Activated CD4-positive, alpha-beta memory T cell treated with anti-CD3 and anti-CD28 coated beads for 36 hours (primary cell): Measurements from ENCODE around the gene GRB14. TPM values are rescaled to one million over a fixed set of nuclear protein-coding genes. Genes with fewer than 3 reads are reported as not detected.

Experiments used
- CTCF ChIA-PET: fragments of 350-600 bp; sonication (Branson Sonifier 250); formaldehyde crosslinking; loops from one replicate; lab custom pipeline; 2021; ENCODE audit warnings: antibody characterized with exemption, inconsistent platforms; lab: Charles Lee
- POLR2A ChIA-PET: fragments of 350-600 bp; sonication (Branson Sonifier 250); formaldehyde crosslinking; loops from one replicate; lab custom pipeline; 2021; ENCODE audit warnings: antibody characterized with exemption; lab: Charles Lee
- DNase-seq: peaks from one replicate; pipeline ENCODE4 v3.0.0-alpha.2; 2020
- H3K27ac Mint-ChIP-seq: one replicate; pipeline ENCODE4 v1.8.0; 2021; ENCODE audit warnings: mixed read lengths
- H3K27me3 Mint-ChIP-seq: one replicate; pipeline ENCODE4 v1.8.0; 2021; ENCODE audit warnings: mixed read lengths
- H3K36me3 Mint-ChIP-seq: one replicate; pipeline ENCODE4 v1.8.0; 2021; ENCODE audit warnings: mixed read lengths
- H3K4me1 Mint-ChIP-seq: one replicate; pipeline ENCODE4 v1.8.0; 2021; ENCODE audit warnings: low read depth, mixed read lengths
- H3K4me3 Mint-ChIP-seq: one replicate; pipeline ENCODE4 v1.8.0; 2021; ENCODE audit warnings: mild to moderate bottlenecking, mixed read lengths
- H3K9me3 Mint-ChIP-seq: one replicate; pipeline ENCODE4 v1.8.0; 2021; ENCODE audit warnings: mixed read lengths
- intact Hi-C: fragments of 100-400 bp; cut with micrococcal nuclease; formaldehyde crosslinking; loops from one replicate; pipeline ENCODE4 v1.15.1; 2023
- total RNA-seq, 2 experiments: library from RNA; stranded (reverse); gene quantifications; one replicate each; pipeline ENCODE4 v1.2.3, GENCODE V29; 2021

GRB14 gene
- total RNA-seq, 2 experiments from 2014 or later = not detected

DNA sequence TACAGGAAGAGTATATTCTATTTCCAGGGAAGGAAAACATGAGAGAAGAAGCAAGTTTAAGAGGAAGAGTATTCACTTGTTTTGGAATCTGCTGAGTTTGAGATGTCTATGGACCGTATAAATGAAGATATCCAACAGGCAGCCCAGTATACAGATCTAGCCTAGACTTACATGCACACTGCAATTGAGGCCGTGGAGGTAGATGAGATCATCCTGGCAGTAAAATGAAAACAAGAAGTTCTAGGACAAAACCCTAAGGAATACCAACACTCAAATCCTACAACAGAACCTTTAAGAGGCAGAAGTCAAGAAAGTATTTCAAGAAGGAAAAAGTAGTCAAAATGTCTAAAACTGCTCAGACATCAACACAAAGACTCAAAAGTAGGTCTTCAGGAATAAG, 16.0 kb downstream of the GRB14 start:
- Mint-ChIP-seq H3K36me3 (no peaks in the 10 kb centered on the region), H3K9me3 (no peaks in the 10 kb centered on the region), H3K27ac (no peak overlapping the region), H3K4me3 (no peak overlapping the region), H3K27me3 (no peaks in the 10 kb centered on the region), H3K4me1 (no peaks in the 10 kb centered on the region)
- intact Hi-C loops = no loop called here
- DNase-seq = no peak
- CTCF ChIA-PET = no interaction called here
- POLR2A ChIA-PET = no interaction called here

DNA sequence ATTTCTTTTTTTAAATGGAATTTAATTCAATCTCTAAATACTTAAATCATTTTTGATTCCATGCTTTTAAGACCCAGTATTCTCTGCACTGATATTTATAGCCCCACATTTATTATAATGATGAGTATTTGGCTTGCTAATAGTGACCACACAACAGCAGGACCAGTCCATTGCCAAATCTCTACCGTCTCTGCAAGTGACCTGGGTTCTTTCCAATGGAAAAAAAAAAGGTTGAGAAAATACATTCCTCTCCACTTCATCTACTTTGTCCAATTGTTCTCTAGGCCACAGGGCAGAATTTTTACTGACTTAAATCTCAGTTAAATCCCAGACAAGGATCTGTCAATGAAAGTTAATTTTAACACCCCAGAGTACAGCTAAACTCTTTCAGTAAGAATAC, 20.5 kb downstream of the GRB14 start:
- DNase-seq = no peak
- H3K4me1 Mint-ChIP-seq = no peaks in the 10 kb centered on the region
- H3K4me3 Mint-ChIP-seq = no peak overlapping the region
- ChIA-PET CTCF (no interaction called here), POLR2A (no interaction called here)
- no peaks in the 10 kb centered on the region for H3K9me3 Mint-ChIP-seq
- no peaks in the 10 kb centered on the region for H3K36me3 Mint-ChIP-seq
- intact Hi-C loops = loop anchor here (2.0 kb wide), 1 partner anchor 40 kb away; no protein-coding TSS in a partner anchor
- no peaks in the 10 kb centered on the region for H3K27me3 Mint-ChIP-seq
- no peak overlapping the region for H3K27ac Mint-ChIP-seq

DNA sequence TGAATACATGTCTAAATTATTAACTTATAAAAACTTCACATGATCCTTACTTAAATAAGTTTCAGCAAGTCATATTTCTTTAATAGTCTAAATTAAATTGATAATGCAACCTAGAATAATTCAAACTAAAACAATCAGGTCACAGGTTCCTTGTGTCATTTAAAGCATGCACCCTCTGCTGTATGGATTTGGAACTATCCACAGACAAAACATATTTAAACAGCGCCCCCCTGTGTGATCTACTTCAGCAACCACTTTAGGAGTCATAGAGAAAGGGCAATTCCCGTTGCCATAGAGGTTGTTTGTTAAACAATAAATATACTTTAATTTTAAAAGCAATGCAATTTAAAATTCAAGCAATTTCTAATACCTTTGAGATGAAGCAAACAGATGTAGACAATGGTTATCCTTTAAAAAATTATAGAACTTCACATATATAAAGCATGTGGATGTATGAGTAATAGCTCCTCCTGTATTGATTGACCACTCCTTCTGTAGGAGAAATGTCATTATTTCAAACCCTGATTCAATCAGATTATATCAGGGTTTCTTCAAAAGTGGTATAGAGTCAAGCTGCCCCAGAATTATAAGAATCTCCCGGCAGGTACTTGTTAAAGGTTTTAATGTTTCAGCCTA, 21.2 kb downstream of the GRB14 start:
- Mint-ChIP-seq H3K9me3 (no peaks in the 10 kb centered on the region), H3K4me3 (no peak overlapping the region), H3K4me1 (no peaks in the 10 kb centered on the region), H3K27ac (no peak overlapping the region), H3K27me3 (no peaks in the 10 kb centered on the region), H3K36me3 (no peaks in the 10 kb centered on the region)
- intact Hi-C loops = loop anchor here (2.0 kb wide), 1 partner anchor 39 kb away; no protein-coding TSS in a partner anchor
- POLR2A ChIA-PET = no interaction called here
- DNase-seq = no peak
- CTCF ChIA-PET = no interaction called here

DNA sequence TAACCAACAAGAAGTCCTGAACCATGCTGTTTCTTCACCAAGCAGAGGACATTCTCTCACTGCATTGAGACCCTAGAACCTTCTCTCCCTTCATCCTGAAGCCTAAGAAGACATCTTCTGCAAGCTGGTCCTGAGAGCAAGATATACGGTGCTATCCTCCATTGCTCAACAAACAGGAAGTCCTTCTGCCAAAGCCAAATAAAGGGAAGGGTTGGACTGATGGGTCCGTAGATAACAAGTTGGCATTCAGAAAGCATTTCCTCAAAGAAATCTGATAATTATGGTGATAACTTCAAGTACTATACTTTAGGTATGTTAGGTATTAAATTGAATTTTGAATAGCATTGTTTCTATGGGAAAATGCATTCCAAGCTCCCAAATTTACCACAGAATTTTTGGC, 23.3 kb downstream of the GRB14 start:
- H3K27ac Mint-ChIP-seq = no peak overlapping the region
- H3K9me3 Mint-ChIP-seq = no peaks in the 10 kb centered on the region
- intact Hi-C loops = no loop called here
- H3K4me1 Mint-ChIP-seq = no peaks in the 10 kb centered on the region
- POLR2A ChIA-PET = no interaction called here
- DNase-seq = no peak
- no peaks in the 10 kb centered on the region for H3K27me3 Mint-ChIP-seq
- H3K36me3 Mint-ChIP-seq = no peaks in the 10 kb centered on the region
- CTCF ChIA-PET = interaction anchor here (1.2 kb wide), 1 partner anchor 118 kb away, joined by 4 read pairs; no protein-coding TSS in a partner anchor
- no peak overlapping the region for H3K4me3 Mint-ChIP-seq

DNA sequence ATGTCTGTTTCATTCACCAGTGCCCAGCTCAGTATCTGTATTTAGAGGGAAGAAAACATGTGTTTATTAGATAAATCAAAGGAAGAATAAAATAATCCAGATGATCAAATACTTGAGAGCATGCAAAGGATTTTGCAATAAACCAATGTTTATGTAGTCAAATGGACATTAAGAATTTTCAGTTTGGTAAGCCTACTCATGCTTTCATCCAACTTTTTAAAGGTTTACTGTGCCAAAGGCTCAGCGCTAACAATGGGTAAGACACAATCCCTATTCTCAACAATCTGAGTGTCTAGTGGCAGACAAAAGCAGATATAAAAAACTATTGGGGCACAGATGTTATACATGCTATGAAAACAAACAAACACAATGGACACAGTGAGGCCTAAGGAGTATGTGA, 26.3 kb downstream of the GRB14 start:
- no peak overlapping the region for H3K4me3 Mint-ChIP-seq
- ChIA-PET CTCF (no interaction called here), POLR2A (no interaction called here)
- H3K27me3 Mint-ChIP-seq = no peaks in the 10 kb centered on the region
- peaks cover 10% of the 10 kb centered on the region for H3K9me3 Mint-ChIP-seq
- no peak overlapping the region for H3K27ac Mint-ChIP-seq
- no peaks in the 10 kb centered on the region for H3K4me1 Mint-ChIP-seq
- no peak for DNase-seq
- H3K36me3 Mint-ChIP-seq = no peaks in the 10 kb centered on the region
- intact Hi-C loops = no loop called here

DNA sequence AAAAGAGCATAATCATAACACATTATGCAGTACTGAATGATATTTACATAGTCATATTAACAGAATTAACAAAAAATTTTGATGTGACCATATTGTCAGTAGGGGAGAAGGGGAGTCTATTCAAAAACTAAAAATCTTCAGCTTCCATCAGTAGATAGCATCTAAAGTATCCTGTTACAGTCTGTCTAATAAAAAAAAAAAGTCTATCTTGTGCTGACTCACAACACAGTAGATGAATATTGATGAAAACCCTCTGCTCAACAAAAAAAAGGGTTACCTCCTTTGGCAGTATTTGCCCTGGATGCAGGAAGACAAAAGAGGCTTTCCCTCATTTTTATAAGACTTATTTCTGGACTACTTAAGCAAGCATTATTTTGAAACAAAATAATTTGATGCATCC, 27.3 kb downstream of the GRB14 start:
- Mint-ChIP-seq H3K27me3 (no peaks in the 10 kb centered on the region), H3K4me1 (no peaks in the 10 kb centered on the region), H3K4me3 (no peak overlapping the region), H3K36me3 (no peaks in the 10 kb centered on the region), H3K27ac (no peak overlapping the region), H3K9me3 (peaks cover 10% of the 10 kb centered on the region)
- ChIA-PET POLR2A (no interaction called here), CTCF (no interaction called here)
- no peak for DNase-seq
- intact Hi-C loops = no loop called here

DNA sequence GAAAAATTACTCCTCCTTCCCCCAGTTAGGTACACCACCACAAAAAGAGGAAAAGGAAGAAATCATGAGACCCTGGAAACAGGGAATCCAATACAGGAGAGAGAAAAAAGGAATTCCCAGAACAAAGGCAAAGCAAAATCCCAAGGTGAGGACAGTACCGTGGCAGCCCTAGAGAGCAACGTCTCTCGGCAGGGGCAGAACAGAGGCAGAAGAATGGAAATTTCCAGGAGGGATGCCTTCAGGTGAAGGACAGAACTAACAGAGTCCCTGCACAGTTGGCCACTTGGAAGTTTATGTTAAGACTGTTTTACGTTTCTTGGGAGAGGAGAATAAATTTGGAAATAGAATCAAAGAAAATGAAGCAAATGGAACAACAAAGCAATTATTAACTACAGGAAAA, 27.7 kb downstream of the GRB14 start:
- Mint-ChIP-seq H3K4me3 (no peak overlapping the region), H3K27ac (no peak overlapping the region), H3K27me3 (no peaks in the 10 kb centered on the region), H3K4me1 (no peaks in the 10 kb centered on the region), H3K9me3 (peaks cover 10% of the 10 kb centered on the region), H3K36me3 (no peaks in the 10 kb centered on the region)
- intact Hi-C loops = no loop called here
- no peak for DNase-seq
- POLR2A ChIA-PET = no interaction called here
- CTCF ChIA-PET = no interaction called here

DNA sequence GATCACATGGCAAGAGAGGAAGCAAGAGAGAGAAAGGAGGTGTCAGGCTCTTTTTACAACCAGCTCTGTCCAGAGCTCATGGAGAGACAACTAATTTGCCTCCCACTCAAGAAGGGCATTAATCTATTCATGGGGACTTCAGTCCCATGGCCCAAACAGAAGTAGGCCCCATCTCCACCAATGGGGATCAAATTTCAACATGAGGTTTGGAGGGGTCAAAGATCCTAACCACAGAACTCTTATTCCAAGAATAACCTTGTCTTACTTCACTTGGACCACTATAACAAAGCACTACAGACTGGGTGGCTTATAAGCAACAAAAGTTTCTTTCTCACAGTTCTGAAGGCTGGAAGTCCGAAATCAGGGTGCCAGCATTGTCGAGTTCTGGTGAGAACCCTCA, 31.8 kb downstream of the GRB14 start:
- Mint-ChIP-seq H3K36me3 (no peaks in the 10 kb centered on the region), H3K27me3 (no peaks in the 10 kb centered on the region), H3K4me3 (no peak overlapping the region), H3K27ac (no peak overlapping the region), H3K4me1 (no peaks in the 10 kb centered on the region), H3K9me3 (peaks cover 10% of the 10 kb centered on the region)
- DNase-seq = no peak
- POLR2A ChIA-PET = no interaction called here
- intact Hi-C loops = no loop called here
- CTCF ChIA-PET = no interaction called here

DNA sequence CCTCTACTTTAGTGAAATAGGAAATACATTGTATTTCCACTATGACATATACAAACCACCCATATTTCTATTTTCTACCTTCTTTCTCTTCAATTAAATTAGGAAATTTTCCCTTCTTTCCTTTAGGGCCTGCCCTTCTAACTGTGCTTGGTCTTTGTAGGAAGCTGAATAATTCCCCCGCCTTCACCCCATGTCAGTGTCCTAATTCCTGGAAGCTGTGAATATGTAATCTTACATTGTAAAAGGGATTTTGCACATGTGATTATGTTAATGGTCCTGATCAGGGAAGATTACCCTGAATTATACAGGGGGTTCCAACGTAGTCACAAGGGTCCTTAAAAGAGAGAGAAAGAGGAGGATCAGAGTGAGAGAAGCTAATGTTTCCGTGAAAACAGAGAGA, 40.2 kb downstream of the GRB14 start:
- CTCF ChIA-PET = no interaction called here
- H3K36me3 Mint-ChIP-seq = no peaks in the 10 kb centered on the region
- no peak overlapping the region for H3K4me3 Mint-ChIP-seq
- H3K27me3 Mint-ChIP-seq = no peaks in the 10 kb centered on the region
- peaks cover 3% of the 10 kb centered on the region for H3K9me3 Mint-ChIP-seq
- no peak for DNase-seq
- H3K4me1 Mint-ChIP-seq = no peaks in the 10 kb centered on the region
- POLR2A ChIA-PET = no interaction called here
- intact Hi-C loops = no loop called here
- no peak overlapping the region for H3K27ac Mint-ChIP-seq

DNA sequence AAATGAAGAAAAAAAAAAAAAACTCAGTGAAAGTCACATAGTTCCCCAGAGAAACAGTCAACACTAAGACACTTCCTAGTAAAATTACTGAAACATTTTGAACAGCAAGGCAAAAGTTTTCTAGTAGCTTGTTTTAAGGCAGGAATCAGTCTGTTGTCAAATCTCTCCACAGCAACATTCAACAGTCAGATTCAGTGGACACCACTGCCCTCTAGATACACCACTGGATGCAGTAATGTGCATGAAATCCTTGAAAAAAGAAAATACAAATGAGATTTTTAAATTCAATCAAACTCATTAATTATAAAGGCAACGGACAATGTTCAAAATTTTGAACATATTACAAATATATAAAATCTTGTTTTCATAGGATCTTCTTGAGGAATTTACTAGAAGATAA, 46.4 kb downstream of the GRB14 start:
- Mint-ChIP-seq H3K4me3 (no peak overlapping the region), H3K27me3 (no peaks in the 10 kb centered on the region), H3K27ac (no peak overlapping the region), H3K4me1 (no peaks in the 10 kb centered on the region), H3K9me3 (no peaks in the 10 kb centered on the region), H3K36me3 (no peaks in the 10 kb centered on the region)
- intact Hi-C loops = no loop called here
- POLR2A ChIA-PET = no interaction called here
- no peak for DNase-seq
- CTCF ChIA-PET = no interaction called here

DNA sequence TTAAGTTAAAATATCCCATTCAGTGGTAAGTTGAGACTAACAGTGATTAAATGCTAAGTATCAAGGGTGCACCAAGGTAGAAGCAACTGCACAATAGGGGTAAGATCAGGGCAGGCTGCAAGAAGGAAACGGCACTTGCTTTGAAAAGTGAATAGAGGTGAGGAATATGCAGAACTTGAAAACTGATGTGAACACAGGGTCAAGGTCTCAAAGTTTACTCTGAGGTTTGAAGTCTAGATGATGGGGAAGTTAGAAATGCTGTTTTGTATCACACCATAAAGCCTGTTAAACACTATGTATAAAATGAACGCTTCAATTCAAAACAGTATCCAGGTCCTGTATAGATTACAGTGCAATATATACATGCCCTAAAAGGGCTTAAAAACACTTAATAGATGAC, 50.8 kb downstream of the GRB14 start:
- no peak overlapping the region for H3K27ac Mint-ChIP-seq
- no peaks in the 10 kb centered on the region for H3K27me3 Mint-ChIP-seq
- H3K9me3 Mint-ChIP-seq = no peaks in the 10 kb centered on the region
- POLR2A ChIA-PET = no interaction called here
- no peak for DNase-seq
- intact Hi-C loops = no loop called here
- no peaks in the 10 kb centered on the region for H3K36me3 Mint-ChIP-seq
- H3K4me1 Mint-ChIP-seq = no peaks in the 10 kb centered on the region
- H3K4me3 Mint-ChIP-seq = no peak overlapping the region
- CTCF ChIA-PET = no interaction called here

DNA sequence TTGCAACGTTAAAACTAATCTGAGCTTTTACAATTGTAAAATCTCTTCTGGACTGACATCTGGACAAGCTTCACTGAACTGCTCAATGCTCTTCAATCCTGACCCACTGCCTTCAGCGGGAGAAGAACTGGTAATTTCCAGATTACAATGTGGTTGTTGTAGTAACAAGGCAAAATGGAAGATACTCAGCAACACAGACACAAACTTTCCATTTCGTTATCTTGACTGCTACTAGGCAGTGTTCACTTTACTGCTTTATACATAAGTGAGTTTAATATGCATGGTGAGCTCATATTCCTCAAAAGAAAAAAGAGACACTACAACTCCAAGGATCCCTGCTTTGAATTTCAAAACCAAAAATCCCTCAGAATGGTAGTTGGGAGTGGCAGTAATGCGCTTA, 51.9 kb downstream of the GRB14 start:
- CTCF ChIA-PET = interaction anchor here (1.3 kb wide), 1 partner anchor 9 kb away, joined by 5 read pairs; no protein-coding TSS in a partner anchor
- Mint-ChIP-seq H3K36me3 (no peaks in the 10 kb centered on the region), H3K4me3 (no peak overlapping the region), H3K9me3 (no peaks in the 10 kb centered on the region), H3K27me3 (no peaks in the 10 kb centered on the region), H3K4me1 (no peaks in the 10 kb centered on the region), H3K27ac (no peak overlapping the region)
- intact Hi-C loops = no loop called here
- no peak for DNase-seq
- POLR2A ChIA-PET = no interaction called here

DNA sequence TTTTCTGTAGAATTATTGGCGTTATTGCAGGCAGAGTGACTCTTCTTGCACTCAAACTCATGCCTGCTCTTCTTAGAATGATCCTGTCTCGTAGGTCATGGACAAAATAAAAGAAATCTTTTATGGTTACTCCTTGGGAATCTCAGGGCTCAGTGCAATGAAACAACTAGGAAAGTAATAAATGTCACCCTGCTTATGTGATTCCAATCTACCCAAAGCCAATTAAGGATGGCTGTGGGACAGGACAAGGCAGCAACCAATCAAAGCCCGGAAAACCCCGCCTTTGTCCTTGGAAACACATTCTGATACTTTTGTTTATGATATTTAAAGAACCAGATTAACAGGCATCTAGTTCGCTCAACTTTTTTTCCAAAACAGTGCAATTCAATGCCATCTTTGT, 53.0 kb downstream of the GRB14 start:
- no peak overlapping the region for H3K27ac Mint-ChIP-seq
- H3K4me1 Mint-ChIP-seq = no peaks in the 10 kb centered on the region
- H3K36me3 Mint-ChIP-seq = no peaks in the 10 kb centered on the region
- CTCF ChIA-PET = no interaction called here
- intact Hi-C loops = no loop called here
- no peak overlapping the region for H3K4me3 Mint-ChIP-seq
- H3K9me3 Mint-ChIP-seq = no peaks in the 10 kb centered on the region
- no peak for DNase-seq
- POLR2A ChIA-PET = no interaction called here
- no peaks in the 10 kb centered on the region for H3K27me3 Mint-ChIP-seq
